Activated T-cell treated with anti-CD3 and anti-CD28 coated beads, Interleukin-2, amount 50 U/mL, for 48 hours (primary cell): ENCODE data around the gene LSM7.

Experiments
- DNase-seq, 2 experiments: peaks; one replicate each; pipeline ENCODE4 v3.0.0-alpha.2; 2020

LSM7 gene

DNA sequence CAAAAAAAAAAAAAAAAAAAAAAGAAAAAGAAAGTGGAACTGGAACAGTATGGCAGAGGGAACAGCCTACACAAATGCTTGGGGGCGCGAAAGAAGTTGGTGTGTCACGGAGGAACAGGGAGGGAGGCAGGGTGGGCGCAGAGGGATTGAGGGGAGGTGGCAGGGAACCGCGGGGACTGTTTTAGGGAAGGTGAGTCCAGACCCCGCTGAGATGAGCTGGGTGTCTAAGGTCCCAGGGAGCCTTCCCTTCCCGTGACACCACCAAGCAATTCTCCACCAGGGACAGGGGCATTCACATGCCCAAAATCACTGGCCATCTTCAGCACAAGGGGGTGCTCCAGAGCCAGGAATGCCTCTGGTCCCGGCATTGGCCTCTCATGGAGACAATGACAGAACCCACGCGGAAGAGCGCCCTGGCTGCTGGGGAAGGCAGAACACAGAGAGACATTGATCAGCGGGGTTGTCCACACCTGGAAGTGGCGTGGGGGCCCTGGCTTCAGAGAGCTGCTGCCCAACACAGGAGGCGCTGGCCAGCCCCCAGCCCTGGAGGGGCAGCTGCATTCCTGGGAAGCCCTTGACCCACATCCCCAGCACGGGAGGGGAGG, 53.4 kb downstream of the LSM7 start:
- peak; percentile 62 to 66 for DNase-seq

DNA sequence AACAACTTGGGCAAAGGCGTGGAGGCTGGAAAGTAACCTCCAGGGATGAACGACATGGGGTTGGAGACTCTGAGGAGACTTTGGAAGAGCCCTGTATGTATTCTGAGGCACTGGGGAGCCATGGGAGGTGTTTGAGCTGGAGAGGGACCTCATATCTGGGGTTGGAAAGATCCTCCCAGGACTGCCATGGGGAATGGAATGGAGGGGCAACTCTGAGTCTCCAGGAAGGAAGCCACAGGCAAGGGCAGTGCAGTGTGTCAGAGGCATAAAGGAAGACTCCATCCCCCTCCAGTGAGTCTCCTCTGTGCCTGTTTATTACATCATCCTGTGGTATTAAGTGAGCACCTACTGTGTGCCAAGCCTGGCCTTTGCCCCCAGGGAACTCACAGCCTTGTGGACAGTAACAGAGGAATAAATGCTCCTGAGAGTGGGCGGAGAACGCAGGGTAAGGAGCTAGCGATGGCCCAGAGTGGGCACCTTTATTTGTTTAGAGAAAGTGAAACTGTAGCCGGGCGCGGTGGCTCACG, 54.1 kb downstream of the LSM7 start:
- no peak for DNase-seq

DNA sequence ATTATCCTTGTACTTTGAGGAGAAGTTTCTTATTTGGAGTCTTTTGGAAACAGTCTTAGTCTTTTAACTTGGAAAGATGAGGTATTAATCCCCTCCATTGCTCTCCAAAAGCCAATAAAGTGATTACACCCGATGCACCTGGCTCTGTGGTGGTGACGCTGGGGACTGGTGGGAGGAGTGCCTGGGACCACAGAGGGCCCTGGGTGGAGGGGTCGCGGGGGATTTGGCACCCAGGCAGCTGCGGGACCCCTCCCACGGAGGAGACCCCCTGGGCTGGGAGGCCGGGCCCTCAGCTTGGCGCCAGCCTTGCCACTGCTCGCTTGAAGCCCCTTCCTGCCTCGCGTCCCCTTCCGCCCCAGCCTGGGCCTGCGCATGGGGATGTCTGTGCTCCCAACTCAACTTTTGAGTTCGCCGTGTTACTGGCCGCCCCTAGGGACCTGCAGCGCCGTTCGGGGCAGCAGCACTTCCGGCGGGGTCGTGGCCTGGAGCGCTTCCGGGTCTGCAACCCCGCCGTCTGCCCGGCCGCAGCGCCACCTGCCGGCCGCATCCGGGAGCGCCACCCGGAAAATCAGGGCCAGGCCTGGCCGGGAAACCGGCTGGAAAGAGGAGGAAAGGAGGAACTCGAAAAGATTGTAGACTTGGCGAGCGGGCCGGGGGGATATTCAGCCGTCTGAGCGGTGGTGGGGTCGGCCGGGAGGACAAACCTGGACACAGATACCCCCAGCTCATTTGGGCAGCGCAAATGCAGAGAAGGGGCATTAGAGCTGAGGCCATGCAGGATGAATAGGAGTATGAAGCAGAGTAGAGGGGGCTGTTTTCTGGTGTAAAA, 54.8 kb downstream of the LSM7 start:
- peak; percentile 87 to 90 for DNase-seq
